GDM1 (cell line): ENCODE measurements around the gene SLC4A3.
"Not testable (repeated sequence)": the region's sequence is repeated elsewhere in the genome, so short reads cannot be mapped to it uniquely, and the experiment has no call there.

ENCODE experiments used
- DNase-seq: peaks from one replicate; lab custom pipeline; 2025; lab: John Stamatoyannopoulos, UW

The SLC4A3 gene

GRCh38 chr2:219679571-219679970 is 52.1 kb downstream of the SLC4A3 start:
- DNase-seq = no peak

- no peak for DNase-seq
Measured at GRCh38 chr2:219680958-219681693, 53.7 kb downstream of the SLC4A3 start.

- no peak for DNase-seq
Measured at GRCh38 chr2:219681694-219682300, 54.4 kb downstream of the SLC4A3 start.

GRCh38 chr2:219683474-219683873 is 56.0 kb downstream of the SLC4A3 start:
- DNase-seq = not testable (repeated sequence)

GRCh38 chr2:219684721-219685689 is 57.6 kb downstream of the SLC4A3 start:
- no peak for DNase-seq

GRCh38 chr2:219687272-219687671 is 59.8 kb downstream of the SLC4A3 start:
- DNase-seq = no peak

GRCh38 chr2:219687882-219688559 is 60.6 kb downstream of the SLC4A3 start:
- DNase-seq = no peak

- DNase-seq = no peak
Measured at GRCh38 chr2:219688560-219689445, 61.4 kb downstream of the SLC4A3 start.

- peak; percentile 7 for DNase-seq
Measured at GRCh38 chr2:219689676-219690628, 62.5 kb downstream of the SLC4A3 start.

GRCh38 chr2:219691571-219691970 is 64.1 kb downstream of the SLC4A3 start:
- DNase-seq = no peak
